NCI-H1417 (cell line): ENCODE results near the gene PRTFDC1.

Experiments used
- DNase-seq, 3 experiments: peaks; one replicate each; lab custom pipeline; 2025; lab: John Stamatoyannopoulos, UW

PRTFDC1 gene

DNA sequence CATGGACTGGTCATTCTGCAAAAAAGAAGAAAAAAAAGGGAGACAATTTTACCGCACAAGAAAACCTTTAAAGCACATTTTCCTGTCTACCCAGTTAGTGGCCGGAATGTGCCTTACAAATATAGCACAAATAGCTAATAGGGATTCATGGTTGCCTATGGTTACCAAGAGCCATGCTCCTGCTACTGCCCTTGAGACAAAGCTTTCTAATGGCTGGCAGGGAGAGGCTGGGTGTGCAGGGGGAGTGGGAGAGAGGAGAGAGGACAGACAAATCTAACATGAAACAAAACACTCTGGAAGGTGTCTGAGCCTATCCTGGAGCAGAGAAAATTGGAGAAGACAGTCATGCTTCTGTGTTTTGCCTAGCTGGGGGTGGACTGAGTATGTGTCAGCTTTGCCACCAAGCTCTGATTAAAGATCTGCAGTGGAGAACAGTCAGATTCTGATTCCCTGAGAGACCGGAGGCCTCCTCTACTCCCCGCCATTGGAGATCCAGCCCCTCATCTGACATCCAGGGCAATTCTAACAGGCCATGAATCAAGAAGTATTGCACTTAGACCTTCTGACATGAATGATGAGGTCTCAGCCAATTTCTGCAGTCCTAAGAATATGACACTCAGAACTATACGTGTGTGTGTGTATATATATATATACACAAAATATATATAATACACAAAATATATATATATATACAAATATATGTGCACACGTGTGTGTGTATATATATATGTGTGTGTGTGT is 80.2 kb downstream of the PRTFDC1 start:
- peak in 2 of 3 experiments; percentile 32 to 58 for DNase-seq

DNA sequence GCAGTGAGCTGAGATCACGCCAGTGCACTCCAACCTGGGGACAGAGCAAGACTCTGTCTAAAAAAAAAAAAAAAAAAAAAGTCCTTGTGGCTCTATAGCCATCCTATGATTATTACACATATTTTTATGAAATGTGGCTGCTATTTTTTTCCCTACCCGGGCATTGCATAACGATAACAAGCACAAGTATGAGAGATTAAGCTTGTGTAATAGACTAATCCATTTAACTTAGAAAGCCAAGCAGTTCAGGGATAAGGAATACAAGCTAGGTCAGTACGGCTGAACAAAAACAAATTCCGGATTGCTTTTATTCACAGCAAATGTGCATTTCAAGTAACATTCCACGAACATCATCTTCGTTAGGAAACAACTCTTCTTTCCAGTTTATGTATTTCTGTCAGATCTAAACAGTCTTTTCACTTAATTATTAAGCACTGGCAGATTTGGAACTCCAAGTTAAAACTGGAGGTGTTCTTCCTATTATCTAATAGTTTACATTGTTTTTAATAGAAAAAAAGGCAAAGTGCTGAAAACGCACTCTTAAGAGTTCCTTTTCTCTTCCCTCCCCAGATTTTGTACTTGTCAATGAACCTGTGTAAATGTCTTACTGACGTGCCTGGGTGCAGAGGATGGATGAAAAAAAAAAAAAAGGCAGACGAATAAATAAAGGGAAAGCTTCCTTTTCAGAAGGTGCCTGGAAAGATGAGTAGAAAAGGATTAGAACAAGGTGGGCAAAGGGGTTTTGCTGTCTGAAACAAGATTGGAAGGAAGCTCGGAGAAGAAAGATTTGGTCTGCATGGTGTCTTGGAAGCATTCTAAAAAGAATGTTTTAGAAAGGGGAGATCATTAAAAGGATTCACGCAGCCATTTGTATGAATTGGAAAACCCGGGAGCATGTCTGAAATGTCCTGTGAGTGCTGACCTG is 81.1 kb downstream of the PRTFDC1 start:
- DNase-seq = no peak

DNA sequence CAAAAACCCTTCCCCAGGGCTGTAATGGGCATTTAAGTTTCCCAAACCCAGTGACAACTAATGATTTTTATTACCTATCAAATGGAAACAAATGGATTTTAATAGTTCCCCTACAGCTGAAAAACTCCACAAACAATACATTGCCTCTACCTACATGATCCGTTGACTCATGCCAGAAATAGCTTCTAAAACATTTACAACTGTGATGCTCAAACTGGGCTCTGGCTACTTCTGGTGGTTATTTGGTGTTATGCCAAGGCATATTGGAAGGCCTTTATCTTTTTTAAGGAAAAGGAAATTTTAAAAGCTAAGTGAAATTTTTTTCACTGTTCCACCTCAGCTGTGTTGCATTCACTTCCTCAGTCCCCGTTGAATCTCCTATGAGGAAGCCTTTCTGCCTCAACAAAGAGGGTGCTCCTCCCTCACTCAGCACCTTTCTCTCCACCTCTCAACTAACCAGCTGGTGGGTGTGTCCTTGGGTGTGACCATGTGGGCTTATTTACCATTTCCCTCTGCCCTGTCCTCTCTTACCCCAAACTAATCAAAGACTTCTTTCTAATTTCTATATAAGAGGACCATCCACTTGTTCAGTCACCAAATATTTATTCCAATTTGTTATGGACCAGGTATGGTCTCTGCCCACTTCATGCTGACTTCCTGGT is 82.9 kb downstream of the PRTFDC1 start:
- no peak for DNase-seq

DNA sequence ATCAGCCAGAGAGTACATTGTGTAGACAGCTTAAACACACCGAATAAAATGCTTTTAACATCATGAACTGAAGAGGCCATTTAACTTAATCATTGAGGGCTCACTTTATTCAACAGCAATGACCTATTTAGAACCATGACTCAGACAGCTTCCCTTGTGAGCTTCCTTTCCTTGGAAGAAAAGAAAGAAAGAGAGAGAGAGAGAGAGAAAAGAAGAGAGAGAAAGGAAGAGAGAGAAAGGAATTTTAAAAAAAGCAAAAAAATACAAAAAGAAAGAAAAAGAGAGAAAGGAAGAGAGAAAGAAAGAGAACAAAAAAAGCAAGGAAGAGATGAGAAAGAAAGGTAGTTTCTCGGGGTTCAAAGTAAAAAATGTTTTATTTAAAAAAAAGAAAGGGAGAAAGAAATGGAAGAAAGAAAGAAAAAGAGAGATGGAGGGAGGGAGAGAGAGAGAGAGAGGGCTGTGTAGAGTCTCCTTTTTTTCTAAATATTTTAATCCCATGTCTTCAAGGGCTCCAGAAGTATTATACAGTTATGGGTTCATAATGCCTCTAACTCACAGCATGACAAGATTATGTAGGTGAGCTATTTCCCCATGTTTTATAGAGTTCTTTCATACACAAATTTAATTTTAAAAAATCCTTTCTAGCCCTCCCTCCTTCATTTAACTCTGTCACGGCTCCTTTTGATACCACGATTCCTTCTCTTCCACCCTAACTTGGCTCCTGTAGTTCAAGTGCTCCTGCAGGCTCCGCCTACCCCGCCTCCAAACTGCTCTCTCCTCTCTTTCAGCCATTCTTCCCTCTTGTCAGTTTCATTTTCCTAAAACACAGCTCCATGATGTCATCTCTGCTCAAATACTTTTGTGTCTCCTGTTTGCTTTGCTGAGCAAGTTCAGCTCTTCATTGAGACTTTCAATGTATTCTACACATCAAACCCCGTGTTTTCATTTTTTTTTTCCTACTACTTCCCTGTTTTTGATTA is 85.5 kb downstream of the PRTFDC1 start:
- DNase-seq = peak in 2 of 3 experiments; percentile 5 to 18

DNA sequence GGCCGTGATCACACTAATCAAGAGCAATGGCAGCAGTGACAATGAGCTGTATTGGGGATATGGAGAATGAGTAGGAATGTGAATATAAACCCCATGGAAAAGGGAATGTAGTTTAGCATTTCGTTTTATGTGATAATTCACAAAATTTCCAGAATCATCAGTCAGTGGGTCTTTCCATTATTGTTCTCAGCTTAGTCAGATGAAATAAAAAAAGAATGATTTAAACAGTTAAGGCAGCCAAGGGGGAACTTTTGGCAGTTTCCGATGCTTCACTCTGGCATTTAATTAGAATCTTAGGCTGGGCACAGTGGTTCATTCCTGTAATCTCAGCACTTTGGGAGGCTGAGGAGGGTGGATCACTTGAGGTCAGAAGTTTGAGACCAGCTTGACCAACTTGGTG is 86.6 kb downstream of the PRTFDC1 start:
- DNase-seq = no peak

DNA sequence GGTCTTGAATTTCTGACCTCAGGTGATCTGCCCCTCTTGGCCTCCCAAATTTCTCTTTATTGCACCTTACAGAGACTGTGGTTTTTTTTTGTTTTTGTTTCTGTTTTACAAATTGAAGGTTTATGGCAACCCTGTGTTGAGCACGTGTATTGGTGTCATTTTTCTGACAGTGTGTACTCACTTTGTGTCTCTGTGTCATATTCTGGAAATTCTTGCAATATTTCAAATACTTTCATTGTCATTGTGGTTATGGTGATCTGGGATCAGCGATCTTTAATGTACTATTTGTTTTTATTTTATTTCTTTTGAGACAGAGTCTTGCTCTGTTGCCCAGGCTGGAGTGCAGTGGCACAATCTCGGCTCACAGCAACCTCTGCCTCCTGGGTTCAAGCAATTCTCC is 89.8 kb downstream of the PRTFDC1 start:
- DNase-seq = no peak

DNA sequence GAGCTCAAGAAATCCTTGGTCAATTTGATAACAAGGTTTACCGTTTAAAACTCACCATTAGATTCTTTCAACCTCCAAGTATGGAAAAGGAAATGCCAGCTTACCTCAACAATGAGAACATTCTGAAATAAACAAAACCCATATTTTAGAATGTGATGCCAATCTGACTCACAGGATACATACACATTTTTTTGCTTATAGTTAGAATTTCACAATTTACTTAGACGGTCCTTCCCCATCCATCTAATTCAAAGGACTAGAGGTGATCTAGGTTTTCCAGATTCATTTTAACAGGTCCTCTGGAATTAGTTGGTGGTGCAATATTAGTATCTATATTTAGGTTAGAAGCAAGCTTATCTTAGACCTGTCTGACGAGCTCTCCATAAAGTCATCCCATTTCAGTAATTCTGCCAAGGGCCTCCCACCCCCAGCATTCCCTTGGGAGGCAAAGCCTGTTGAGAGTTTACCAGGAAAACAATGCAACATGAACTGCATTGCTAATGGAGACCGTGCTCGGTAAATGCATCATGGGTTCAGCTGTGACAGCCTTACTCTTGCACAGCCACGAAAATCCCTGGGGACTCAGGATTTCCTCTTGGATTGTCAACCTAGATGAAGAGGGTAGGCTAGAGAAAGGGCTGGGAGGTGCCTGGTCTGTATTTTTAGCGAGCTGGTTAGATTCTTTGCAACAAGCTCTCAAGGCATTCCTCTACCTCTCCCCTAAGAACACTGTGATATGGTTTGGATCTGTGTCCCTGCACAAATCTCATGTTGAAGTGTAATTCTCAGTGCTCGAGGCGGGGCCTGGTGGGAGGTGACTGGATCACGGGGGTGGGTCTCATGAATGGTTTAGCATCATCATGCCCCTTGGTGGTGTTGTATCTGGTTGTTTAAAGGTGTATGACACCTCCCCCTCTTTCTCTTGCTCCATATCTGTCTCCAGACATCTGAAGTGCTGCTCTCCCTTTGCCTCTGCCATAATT is 93.8 kb downstream of the PRTFDC1 start:
- peak in 1 of 3 experiments; percentile 91 for DNase-seq

DNA sequence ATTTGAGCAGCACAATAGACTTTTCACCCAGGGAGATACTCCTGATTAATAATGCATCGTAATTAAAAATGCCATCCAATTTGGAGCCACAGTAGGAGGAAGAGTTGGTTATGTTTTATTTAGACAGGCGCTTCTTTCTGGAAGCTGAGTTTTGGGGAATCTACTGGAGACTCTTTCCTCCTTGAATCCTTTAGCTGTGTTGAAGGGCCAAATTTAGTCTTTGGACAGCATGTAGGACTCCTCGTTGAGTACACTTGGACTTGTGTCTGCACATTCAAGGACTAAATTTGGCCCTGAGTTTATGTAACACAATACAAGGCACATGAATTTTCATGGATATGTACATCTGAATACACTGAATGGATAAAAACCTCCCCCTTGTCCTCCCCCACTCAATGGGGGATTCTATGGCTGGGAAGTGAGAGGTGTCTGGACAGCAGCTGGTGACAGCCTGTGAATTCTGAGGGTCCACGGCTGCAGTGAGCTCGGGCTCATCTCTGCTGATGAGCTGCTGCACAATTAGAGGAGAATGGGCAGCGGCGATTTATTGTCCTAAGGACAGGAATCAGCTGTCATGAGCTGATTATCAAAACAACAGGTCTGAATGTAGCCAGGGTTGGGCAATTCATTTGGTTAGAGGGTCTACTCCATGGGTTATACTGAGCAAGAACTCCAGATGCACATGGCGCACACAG is 95.2 kb downstream of the PRTFDC1 start:
- peak in 1 of 3 experiments; percentile 8 for DNase-seq

DNA sequence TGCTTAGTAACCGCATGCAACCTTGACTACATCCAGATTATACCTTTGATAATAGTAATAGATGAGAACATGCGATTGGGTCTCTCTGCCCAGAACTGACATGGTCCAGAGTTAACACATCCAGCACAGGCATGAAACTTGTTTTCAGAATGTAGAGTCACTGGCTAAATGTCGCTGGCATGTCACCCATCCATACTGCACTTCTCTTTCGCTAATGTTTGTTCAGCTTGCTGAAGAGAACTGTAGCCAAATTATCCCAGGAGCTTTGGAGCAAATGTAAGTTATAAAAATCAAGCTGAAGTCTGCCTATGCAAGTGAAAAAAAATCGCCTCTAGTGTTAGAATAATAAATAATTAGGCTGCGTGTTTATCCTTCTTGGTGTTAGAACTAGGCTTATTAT is 98.2 kb downstream of the PRTFDC1 start:
- peak in 1 of 3 experiments; percentile 15 for DNase-seq

DNA sequence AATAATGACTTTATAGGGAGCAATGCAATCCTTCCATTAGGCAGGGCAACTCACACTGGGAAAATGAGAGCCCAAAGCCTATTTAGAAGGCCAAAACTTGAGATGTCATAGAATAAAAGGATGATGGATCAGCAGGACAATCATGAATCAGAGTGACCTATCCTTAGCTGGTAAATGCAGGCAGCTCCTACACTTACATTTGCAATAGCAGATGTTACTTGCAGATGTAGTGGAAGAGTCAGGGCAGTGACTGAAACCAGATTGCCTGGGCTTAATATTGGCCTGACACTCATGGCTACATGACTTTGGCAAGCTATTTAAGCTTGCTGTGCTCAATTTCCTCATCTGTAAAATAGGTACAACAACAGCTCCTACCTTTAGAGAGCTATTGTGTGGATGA is 98.7 kb downstream of the PRTFDC1 start:
- no peak for DNase-seq

DNA sequence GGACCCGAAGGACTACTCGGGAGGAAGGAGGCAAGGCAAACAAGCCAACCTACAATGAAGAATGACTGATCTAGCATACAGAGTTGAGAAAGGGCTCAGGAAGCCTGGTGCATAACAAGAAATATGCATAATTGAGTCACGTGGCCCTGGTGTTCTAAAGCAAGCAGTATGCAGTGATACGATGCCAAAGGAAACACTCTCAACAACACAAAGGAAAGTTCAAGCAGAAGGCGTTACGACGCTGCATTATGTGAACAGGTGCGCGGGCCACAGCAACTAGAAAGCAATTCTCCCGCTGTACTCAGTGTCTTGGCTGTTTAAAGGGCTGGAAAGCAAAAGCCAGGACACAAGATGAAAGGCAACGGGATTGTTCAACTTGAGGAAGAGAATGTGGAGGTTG is 100.8 kb downstream of the PRTFDC1 start:
- peak; percentile 38 to 78 (median 70) for DNase-seq

DNA sequence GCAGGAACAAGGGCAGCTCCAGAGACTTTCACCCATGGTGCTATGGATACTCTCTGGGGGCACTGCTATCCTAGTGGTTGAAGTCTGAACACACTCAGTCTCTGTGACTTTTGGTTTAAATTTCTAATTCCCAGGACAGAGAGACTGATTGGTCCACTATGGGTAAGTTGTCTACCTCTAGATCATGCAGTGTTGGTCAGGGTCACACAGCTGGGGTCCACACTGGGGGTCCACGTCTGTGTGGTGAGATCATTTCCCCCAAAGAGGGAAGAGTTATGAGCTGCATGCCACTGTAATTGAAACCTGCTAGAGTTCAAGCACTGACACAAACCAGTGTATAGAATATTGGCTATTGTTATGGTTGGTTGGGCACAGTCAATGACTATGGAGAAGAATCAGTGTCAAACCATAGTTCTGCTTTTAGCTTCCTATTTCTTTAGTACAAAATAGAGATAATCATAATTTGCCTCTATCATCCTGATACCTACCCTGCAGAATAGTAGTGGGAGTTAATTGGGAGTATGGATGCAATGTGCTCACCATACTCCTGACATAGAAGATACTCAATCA is 101.6 kb downstream of the PRTFDC1 start:
- no peak for DNase-seq

DNA sequence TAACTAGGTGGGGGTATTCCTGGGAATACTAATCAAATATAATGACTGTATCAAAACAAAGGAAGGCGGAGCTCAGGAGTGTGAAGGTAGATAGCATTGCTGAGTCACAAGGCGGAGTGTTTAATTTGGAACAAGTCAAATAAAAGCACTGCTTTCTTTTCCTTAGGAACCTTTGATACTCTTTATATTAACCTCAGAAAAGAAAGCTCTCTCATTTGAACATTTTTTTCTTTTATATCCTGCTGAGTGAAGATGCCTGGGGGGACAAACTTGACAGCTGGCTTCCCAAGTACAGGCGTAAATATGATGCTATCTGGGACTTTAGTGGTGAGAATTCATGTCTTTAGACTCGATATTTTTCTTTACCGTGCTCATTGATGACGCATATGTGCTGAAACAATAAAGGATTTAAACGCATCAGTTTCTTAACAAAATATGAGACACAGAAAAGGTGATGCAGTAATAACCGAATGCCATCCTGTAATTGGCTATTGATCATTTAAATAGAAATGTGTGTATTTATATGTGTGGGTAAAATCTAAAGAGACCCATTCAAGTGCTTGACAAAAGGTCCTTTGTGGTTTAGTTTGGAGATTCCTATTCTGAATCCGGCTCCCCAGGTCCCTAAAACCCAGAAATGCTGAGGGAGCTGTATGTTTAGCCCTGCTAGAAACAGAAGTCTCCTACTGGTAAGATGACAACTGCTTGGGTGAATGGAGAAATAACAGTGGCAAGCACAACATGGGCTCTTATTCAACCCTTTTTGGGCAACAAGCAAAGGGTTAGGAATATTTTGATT is 102.7 kb downstream of the PRTFDC1 start:
- peak in 2 of 3 experiments; percentile 57 to 92 for DNase-seq

DNA sequence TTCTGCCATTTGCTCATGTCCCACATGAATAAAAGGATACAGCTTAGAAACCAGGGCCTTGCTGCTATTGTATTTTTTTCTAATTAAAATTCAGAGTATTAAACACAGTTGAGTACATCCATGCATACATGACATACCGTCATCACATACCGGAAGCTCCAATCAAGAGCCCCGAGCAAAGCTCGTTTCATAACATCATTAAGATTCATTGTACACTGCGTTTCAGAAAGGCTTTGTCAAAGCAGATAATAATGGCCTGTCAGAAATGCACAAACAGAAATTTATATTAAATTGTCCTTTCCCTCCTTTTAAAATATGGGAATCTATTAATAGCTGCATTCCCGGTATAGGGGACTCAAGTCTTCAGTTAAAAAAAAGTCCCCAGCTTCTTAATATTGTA is 103.4 kb downstream of the PRTFDC1 start:
- DNase-seq = peak in 2 of 3 experiments; percentile 57 to 92

DNA sequence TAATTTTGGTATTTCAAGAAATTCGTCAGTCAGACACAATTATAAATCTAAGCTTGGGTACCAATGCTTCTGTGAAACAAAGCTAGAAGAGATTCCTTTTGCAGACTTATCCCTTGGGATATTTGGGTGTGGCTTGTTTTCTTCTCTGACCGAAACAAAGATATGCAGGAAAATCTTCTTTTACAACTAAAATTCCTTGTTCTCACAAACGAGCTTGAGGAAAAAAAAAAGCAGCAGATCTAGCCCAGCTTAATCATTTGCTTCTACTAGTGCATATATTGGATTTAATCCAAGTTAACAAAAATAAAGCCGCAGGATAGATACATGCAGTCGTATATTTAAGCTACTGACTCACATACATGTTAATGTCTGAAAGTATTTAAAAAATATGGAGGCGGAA is 104.2 kb downstream of the PRTFDC1 start:
- peak in 1 of 3 experiments; percentile 17 for DNase-seq

DNA sequence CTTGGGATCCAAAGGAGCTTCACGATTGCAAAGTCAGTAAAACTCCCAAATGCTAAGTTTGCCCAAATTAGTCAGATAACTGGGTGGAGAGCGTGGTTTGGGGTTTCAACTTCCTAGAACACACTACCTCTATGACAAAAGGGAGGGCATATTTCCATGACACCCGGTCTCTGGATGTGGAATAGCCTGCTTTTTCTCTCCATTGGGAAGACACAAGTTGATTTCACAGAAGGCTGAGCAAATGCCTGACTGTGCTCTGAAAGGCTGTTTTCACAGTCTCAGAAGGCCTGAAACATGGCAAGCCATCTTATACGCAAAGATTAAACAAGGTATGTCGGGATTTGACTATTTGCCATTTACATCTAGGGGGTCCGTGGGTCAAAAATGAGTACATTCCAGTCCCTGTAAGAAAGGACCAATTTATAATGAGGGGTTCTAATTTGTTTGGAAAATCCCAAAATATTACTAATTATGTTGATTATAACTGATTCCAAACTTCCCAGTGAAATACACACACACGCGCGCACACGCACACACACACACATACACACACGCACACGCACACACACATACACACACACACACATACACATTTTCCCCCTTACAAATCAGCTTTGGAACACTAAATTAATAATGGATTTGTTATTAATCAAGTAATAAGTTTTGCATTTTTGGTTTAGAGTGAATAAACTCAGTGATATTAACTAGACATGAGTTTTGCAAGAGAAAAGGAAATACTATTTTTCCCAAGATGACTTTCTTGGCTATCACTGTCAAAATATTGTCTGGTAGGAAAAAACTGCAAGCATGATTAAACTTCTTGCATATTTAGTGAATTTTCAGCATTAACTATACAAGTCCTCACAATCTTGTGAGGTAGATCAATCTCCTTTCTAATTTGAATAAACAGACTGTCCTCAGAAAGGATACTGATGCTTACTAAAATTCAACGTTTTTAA is 105.0 kb downstream of the PRTFDC1 start:
- DNase-seq = no peak

DNA sequence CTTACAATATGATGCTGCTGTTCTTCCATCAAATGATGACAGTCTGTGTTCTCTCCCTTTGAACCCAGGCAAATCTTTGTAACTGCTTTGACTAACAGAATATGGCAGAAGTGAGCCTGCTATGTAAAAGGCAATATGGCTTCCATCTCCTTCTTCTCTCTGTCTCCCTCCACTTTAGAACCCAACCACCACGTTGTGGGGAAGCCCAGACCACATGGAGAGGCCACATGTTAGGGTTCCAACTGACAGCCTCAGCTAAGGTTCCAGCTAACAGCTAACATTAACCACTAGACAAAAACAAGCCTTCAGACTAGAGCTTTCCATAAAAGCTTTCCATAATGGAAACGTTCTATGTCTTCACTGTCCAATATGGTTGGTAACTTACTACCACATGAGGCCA is 107.7 kb downstream of the PRTFDC1 start:
- DNase-seq = no peak
